GM18858 (cell line): ENCODE results near the gene SYNPO.

ENCODE experiments used
- ATAC-seq: cut with Tn5 transposase; IDR thresholded peaks from one replicate; pipeline ENCODE4 v1.9.1; 2021; ENCODE audit not compliant: unreplicated experiment

Gene SYNPO

GRCh38 chr5:150656191-150657132 lies 16.0 kb downstream of the SYNPO start:
- ATAC-seq, result peak; percentile 78

GRCh38 chr5:150658121-150658520 lies 17.7 kb downstream of the SYNPO start:
- ATAC-seq, result no peak

GRCh38 chr5:150658699-150659265 lies 18.3 kb downstream of the SYNPO start:
- no peak for ATAC-seq

GRCh38 chr5:150659360-150660107 lies 19.1 kb downstream of the SYNPO start:
- no peak for ATAC-seq

GRCh38 chr5:150660108-150660831 lies 19.8 kb downstream of the SYNPO start:
- no peak for ATAC-seq

GRCh38 chr5:150661086-150661485 lies 20.6 kb downstream of the SYNPO start, which contains the start of gene MYOZ3:
TSS of gene MYOZ3 (plus strand) at chr5:150661251. CDS start at chr5:150662942, 1,691 bp downstream.
- no peak for ATAC-seq

GRCh38 chr5:150661821-150662596 lies 21.5 kb downstream of the SYNPO start:
- no peak for ATAC-seq

- no peak for ATAC-seq
These were observed 22.5 kb downstream of the SYNPO start for GRCh38 chr5:150662731-150663516.

GRCh38 chr5:150663936-150664335 lies 23.5 kb downstream of the SYNPO start:
- no peak for ATAC-seq

- no peak for ATAC-seq
These were observed 24.6 kb downstream of the SYNPO start for GRCh38 chr5:150665044-150665443.

- no peak for ATAC-seq
These were observed 30.0 kb downstream of the SYNPO start for GRCh38 chr5:150670275-150670947.

- no peak for ATAC-seq
These were observed 30.5 kb downstream of the SYNPO start for GRCh38 chr5:150670948-150671310.

- ATAC-seq, result no peak
These were observed 31.2 kb downstream of the SYNPO start for GRCh38 chr5:150671509-150672236.

GRCh38 chr5:150672237-150672883 lies 31.9 kb downstream of the SYNPO start:
- ATAC-seq, result no peak

- ATAC-seq, result no peak
These were observed 32.4 kb downstream of the SYNPO start for GRCh38 chr5:150672884-150673275.

- ATAC-seq, result no peak
These were observed 33.9 kb downstream of the SYNPO start for GRCh38 chr5:150674341-150674821.

GRCh38 chr5:150675069-150675468 lies 34.6 kb downstream of the SYNPO start:
- ATAC-seq, result no peak

- ATAC-seq, result no peak
These were observed 36.1 kb downstream of the SYNPO start for GRCh38 chr5:150676578-150676977.
